CD4-positive, CD25-positive, alpha-beta regulatory T cell (primary cell): Measurements from ENCODE around the gene GDAP2. TPM values are rescaled to one million over a fixed set of nuclear protein-coding genes. Genes with fewer than 3 reads are reported as not detected.

Experiments used
- ATAC-seq, 2 donors: fragments of 150-1000 bp; cut with Tn5 transposase; one replicate each; pipeline ENCODE4 v1.10.0; 2021; ENCODE audit warnings: low read depth in 2 of 2, moderate number of reproducible peaks in 2 of 2, moderate library complexity in 1 of 2
- DNase-seq, 3 donors: peaks; one replicate each; pipeline versions ENCODE4 v3.0.0 to v3.0.0-alpha.2; 2012 to 2022; ENCODE audit warnings: mixed read lengths in 1 of 3
- H3K27ac ChIP-seq: one replicate; pipeline ENCODE4 v1.7.0; 2013; ENCODE audit warnings: mild to moderate bottlenecking, low read length; ENCODE audit not compliant: insufficient read depth, poor library complexity, severe bottlenecking
- H3K27me3 ChIP-seq: one replicate; pipeline ENCODE4 v1.7.0; 2013; ENCODE audit warnings: low read length; ENCODE audit not compliant: control insufficient read depth, insufficient read depth
- H3K36me3 ChIP-seq: one replicate; pipeline ENCODE4 v1.7.0; 2013; ENCODE audit warnings: mild to moderate bottlenecking, low read length, moderate library complexity; ENCODE audit not compliant: control insufficient read depth, insufficient read depth
- H3K4me1 ChIP-seq: 2 replicates; pipeline ENCODE4 v1.7.0; 2013; ENCODE audit warnings: mild to moderate bottlenecking, low read length; ENCODE audit not compliant: insufficient read depth, control insufficient read depth, poor library complexity, severe bottlenecking
- H3K4me3 ChIP-seq: one replicate; pipeline ENCODE4 v1.7.0; 2013; ENCODE audit warnings: low read depth, mild to moderate bottlenecking, low read length, moderate library complexity
- H3K9me3 ChIP-seq, 2 experiments: 1 replicate in 1 of 2; 2 replicates in 1 of 2; pipeline ENCODE4 v1.7.0; 2013; ENCODE audit warnings: low read length in 2 of 2, mild to moderate bottlenecking in 1 of 2, moderate library complexity in 1 of 2; ENCODE audit not compliant: control insufficient read depth in 2 of 2
- H3K27ac Mint-ChIP-seq, 3 donors: one replicate each; pipeline ENCODE4 v1.8.0; 2020 to 2022; ENCODE audit warnings: mild to moderate bottlenecking in 3 of 3, mixed read lengths in 3 of 3, moderate library complexity in 2 of 3
- H3K27me3 Mint-ChIP-seq: one replicate; pipeline ENCODE4 v1.8.0; 2022; ENCODE audit warnings: mild to moderate bottlenecking, mixed read lengths
- H3K36me3 Mint-ChIP-seq: one replicate; pipeline ENCODE4 v1.8.0; 2020; ENCODE audit warnings: mixed read lengths
- H3K4me1 Mint-ChIP-seq, 4 donors: one replicate each; pipeline ENCODE4 v1.8.0; 2020 to 2022; ENCODE audit warnings: mixed read lengths in 4 of 4, mild to moderate bottlenecking in 1 of 4
- H3K4me3 Mint-ChIP-seq, 4 donors: one replicate each; pipeline ENCODE4 v1.8.0; 2020 to 2022; ENCODE audit warnings: mild to moderate bottlenecking in 4 of 4, mixed read lengths in 4 of 4, moderate library complexity in 3 of 4
- H3K9me3 Mint-ChIP-seq, 7 donors: one replicate each; pipeline ENCODE4 v1.8.0; 2020 to 2022; ENCODE audit warnings: mixed read lengths in 7 of 7, mild to moderate bottlenecking in 3 of 7, moderate library complexity in 2 of 7
- polyA plus RNA-seq, 4 donors: library from polyadenylated mRNA; unstranded; fragments of 300-500 nt; fragmentation: Illumina TruSeq; gene quantifications; one replicate each; pipeline ENCODE4 v1.2.3, GENCODE V29; 2021
- total RNA-seq: library from RNA; stranded (reverse); gene quantifications from one replicate; pipeline ENCODE4 v1.2.3, GENCODE V29; 2022

GDAP2 gene
- total and polyA plus RNA-seq, 5 donors from 2014 or later: 9.5 to 27.9 (median 14.3) TPM

DNA sequence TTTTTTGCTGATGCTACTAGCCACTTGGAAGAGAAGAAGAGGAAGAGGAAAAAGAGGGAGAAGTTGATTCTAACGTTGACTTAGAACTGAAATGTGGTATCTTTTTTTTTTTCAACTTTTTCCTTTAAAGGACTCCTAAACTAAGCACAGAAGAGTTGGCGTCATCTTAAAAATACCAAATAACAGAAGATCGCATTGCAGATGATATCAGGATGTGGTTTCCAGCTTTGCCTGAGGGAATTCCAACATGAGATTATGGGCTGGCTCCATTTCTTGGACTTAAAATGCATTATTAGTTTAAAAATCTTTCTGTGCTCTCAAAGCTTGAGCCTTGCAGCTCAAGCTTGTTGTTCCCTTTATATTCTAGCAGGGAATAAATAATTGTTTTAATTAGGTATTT, 29.9 kb upstream of the GDAP2 start:
- no peak for ATAC-seq
- no peaks in the 10 kb centered on the region for H3K27me3 Mint-ChIP-seq
- H3K36me3 Mint-ChIP-seq: peaks cover 39% of the 10 kb centered on the region
- H3K27ac ChIP-seq: no peak overlapping the region
- no peak overlapping the region for H3K4me3 Mint-ChIP-seq
- no peak overlapping the region for H3K27ac Mint-ChIP-seq
- no peak overlapping the region for H3K4me3 ChIP-seq
- peaks cover 0 to 4% (median 0%) of the 10 kb centered on the region in 4 donors for H3K4me1 Mint-ChIP-seq
- H3K9me3 Mint-ChIP-seq: no peaks in the 10 kb centered on the region
- peaks cover 62% of the 10 kb centered on the region for H3K36me3 ChIP-seq
- H3K9me3 ChIP-seq: no peaks in the 10 kb centered on the region
- no peaks in the 10 kb centered on the region for H3K27me3 ChIP-seq
- H3K4me1 ChIP-seq: no peaks in the 10 kb centered on the region
- DNase-seq: no peak

DNA sequence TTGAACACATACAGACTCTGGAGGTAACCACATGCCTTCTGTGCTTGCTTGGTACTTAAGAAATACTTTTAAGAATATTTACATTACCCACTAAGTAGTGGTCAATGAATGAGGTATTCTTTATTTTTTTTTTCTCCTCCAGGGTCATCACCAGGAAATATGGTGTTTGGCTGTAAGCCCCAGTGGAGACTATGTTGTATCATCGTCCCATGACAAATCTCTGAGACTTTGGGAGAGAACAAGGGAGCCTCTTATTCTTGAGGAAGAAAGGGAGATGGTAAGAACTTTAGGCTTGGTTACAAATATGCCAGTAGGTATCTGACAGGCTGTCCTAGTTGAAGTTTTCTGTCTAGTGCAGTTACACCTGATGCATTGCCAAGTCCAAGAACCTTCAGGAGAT, 23.0 kb upstream of the GDAP2 start:
- H3K4me3 Mint-ChIP-seq: no peak overlapping the region
- peaks cover 0 to 4% (median 0%) of the 10 kb centered on the region in 4 donors for H3K4me1 Mint-ChIP-seq
- no peaks in the 10 kb centered on the region for H3K4me1 ChIP-seq
- no peaks in the 10 kb centered on the region for H3K27me3 ChIP-seq
- ATAC-seq: no peak
- no peaks in the 10 kb centered on the region for H3K27me3 Mint-ChIP-seq
- H3K9me3 ChIP-seq: no peaks in the 10 kb centered on the region
- no peaks in the 10 kb centered on the region for H3K9me3 Mint-ChIP-seq
- no peak overlapping the region for H3K27ac ChIP-seq
- peaks cover 52% of the 10 kb centered on the region for H3K36me3 Mint-ChIP-seq
- H3K36me3 ChIP-seq: peaks cover 94% of the 10 kb centered on the region
- no peak for DNase-seq
- H3K27ac Mint-ChIP-seq: no peak overlapping the region
- H3K4me3 ChIP-seq: no peak overlapping the region

DNA sequence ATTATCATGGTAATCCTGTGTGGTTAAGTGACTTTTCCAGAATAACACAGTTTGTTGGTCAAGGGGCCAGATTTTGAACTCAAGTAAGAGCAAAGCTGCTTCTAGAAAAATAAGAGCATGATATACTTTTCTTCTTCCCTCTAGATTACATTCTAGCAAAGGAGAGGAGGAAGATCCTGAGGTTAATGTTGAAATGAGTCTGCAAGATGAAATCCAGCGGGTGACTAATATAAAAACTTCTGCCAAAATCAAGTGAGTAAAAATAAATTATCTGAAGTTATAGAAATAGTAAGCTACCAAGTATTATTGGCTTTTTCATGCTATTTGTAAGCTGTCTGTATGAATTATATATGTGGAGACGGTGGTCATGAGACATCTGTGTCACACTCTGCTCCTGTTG, 12.9 kb upstream of the GDAP2 start:
- H3K4me1 Mint-ChIP-seq: peaks cover 0 to 7% (median 2%) of the 10 kb centered on the region in 4 donors
- H3K27me3 Mint-ChIP-seq: no peaks in the 10 kb centered on the region
- no peaks in the 10 kb centered on the region for H3K27me3 ChIP-seq
- ATAC-seq (no peak), DNase-seq (no peak)
- no peaks in the 10 kb centered on the region for H3K9me3 ChIP-seq
- H3K4me1 ChIP-seq: no peaks in the 10 kb centered on the region
- no peak overlapping the region for H3K4me3 ChIP-seq
- peaks cover 94% of the 10 kb centered on the region for H3K36me3 ChIP-seq
- H3K27ac Mint-ChIP-seq: no peak overlapping the region
- H3K4me3 Mint-ChIP-seq: no peak overlapping the region
- H3K9me3 Mint-ChIP-seq: no peaks in the 10 kb centered on the region
- peaks cover 67% of the 10 kb centered on the region for H3K36me3 Mint-ChIP-seq
- H3K27ac ChIP-seq: no peak overlapping the region

DNA sequence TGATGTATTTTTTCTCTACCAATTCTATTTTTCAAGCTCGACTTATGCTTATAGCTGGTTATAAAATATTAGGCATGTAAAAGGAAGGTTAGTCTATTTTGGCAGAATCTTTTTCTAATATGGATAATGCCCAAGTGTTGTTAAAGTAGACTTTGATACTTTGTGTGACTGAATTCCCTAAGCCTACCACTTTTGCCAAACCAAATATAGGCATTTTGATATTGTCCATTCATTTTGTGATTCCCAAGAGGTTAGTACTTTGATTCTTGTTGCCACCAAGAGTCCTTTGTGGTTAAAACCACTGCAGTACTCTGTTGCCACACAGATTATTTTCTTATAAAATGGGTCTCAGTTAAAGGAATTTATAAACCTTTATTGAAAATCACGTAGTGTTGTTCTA, 4.3 kb upstream of the GDAP2 start:
- no peaks in the 10 kb centered on the region for H3K9me3 ChIP-seq
- ATAC-seq: no peak
- DNase-seq: no peak
- Mint-ChIP-seq H3K4me3 (no peak overlapping the region), H3K4me1 (peaks cover 17 to 54% (median 34%) of the 10 kb centered on the region in 4 donors), H3K27ac (no peak overlapping the region), H3K36me3 (peaks cover 34% of the 10 kb centered on the region), H3K27me3 (no peaks in the 10 kb centered on the region), H3K9me3 (no peaks in the 10 kb centered on the region)
- no peaks in the 10 kb centered on the region for H3K27me3 ChIP-seq
- H3K4me1 ChIP-seq: peaks cover 25% of the 10 kb centered on the region
- H3K36me3 ChIP-seq: peaks cover 23% of the 10 kb centered on the region
- H3K4me3 ChIP-seq: no peak overlapping the region
- H3K27ac ChIP-seq: no peak overlapping the region

DNA sequence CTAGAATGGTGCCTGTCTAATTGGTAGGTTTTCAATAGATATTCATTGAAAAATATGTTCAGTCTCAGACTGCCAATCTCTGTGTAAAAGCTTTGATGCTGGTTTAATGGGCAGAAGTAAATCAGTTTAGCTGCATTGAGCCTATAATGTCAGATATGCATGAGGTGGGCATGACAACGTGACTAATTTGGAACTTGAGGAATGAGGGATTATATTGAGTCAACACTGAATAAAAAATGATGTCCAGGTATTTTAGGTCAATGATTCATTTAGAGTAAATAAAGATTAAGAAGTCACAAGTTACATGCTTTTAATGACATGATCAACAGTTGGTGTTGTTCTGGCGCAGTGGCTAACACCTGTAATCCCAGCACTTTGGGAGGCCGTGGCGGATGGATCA, 3.2 kb upstream of the GDAP2 start:
- peak overlapping the region in 1 of 4 donors; percentile 22 for H3K4me3 Mint-ChIP-seq
- H3K27me3 Mint-ChIP-seq: no peaks in the 10 kb centered on the region
- no peak for ATAC-seq
- Histone ChIP-seq H3K4me3 (no peak overlapping the region), H3K4me1 (peaks cover 35% of the 10 kb centered on the region), H3K9me3 (no peaks in the 10 kb centered on the region), H3K27me3 (no peaks in the 10 kb centered on the region), H3K27ac (no peak overlapping the region), H3K36me3 (peaks cover 12% of the 10 kb centered on the region)
- H3K4me1 Mint-ChIP-seq: peaks cover 22 to 63% (median 42%) of the 10 kb centered on the region in 4 donors
- no peaks in the 10 kb centered on the region for H3K9me3 Mint-ChIP-seq
- H3K27ac Mint-ChIP-seq: no peak overlapping the region
- peaks cover 22% of the 10 kb centered on the region for H3K36me3 Mint-ChIP-seq
- no peak for DNase-seq

DNA sequence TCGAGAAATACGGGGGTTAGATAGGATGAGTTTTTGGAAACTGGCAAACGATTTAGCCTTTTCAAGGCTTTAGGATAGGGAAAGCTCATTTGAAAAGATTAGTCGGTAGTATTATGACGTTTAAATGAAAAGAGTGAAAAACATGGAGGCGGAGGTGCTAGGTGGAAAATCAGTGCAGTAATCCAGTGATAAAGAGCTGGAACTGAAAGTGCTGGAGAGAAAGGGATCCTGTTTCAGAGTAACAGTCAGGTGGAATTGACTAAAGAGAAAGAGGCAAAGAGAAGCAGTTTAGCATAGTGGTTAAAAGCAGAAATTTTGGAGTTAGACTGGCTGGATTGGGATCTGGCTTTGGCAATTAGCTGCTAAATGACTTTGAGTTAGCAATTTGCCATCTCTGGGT, 1.1 kb upstream of the GDAP2 start:
- Histone ChIP-seq H3K27me3 (no peaks in the 10 kb centered on the region), H3K27ac (peak overlapping the region; percentile 94), H3K4me1 (peaks cover 35% of the 10 kb centered on the region), H3K9me3 (no peaks in the 10 kb centered on the region), H3K36me3 (peaks cover 8% of the 10 kb centered on the region), H3K4me3 (peak overlapping the region; percentile 95)
- peaks cover 27 to 83% (median 59%) of the 10 kb centered on the region in 4 donors for H3K4me1 Mint-ChIP-seq
- peak overlapping the region; percentile 96 to 99 (median 99) for H3K4me3 Mint-ChIP-seq
- DNase-seq (no peak), ATAC-seq (no peak)
- peaks cover 19% of the 10 kb centered on the region for H3K36me3 Mint-ChIP-seq
- no peaks in the 10 kb centered on the region for H3K27me3 Mint-ChIP-seq
- H3K27ac Mint-ChIP-seq: peak overlapping the region; percentile 87 to 98 (median 96)
- H3K9me3 Mint-ChIP-seq: no peaks in the 10 kb centered on the region

DNA sequence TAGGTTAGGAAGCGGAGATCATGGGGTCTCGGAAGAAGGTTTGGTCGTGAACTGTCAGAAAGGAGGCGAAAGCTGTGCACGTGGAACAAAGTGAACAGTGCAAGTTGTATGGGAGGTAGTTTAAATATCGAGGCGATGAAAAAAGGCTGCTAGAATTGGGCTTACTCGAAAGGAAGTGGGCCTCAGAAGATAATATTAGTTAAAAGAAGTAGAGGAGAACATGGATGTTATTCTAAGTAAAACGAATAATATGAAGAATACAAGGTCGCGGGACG, 689 bp upstream of the GDAP2 start:
- no peaks in the 10 kb centered on the region for H3K9me3 Mint-ChIP-seq
- Histone ChIP-seq H3K27ac (peak overlapping the region; percentile 94), H3K4me1 (peaks cover 35% of the 10 kb centered on the region), H3K9me3 (no peaks in the 10 kb centered on the region), H3K27me3 (no peaks in the 10 kb centered on the region), H3K4me3 (peak overlapping the region; percentile 95), H3K36me3 (peaks cover 8% of the 10 kb centered on the region)
- peak overlapping the region; percentile 96 to 99 (median 99) for H3K4me3 Mint-ChIP-seq
- DNase-seq: peak in 1 of 3 donors; percentile 45
- peaks cover 19% of the 10 kb centered on the region for H3K36me3 Mint-ChIP-seq
- peaks cover 27 to 83% (median 59%) of the 10 kb centered on the region in 4 donors for H3K4me1 Mint-ChIP-seq
- H3K27me3 Mint-ChIP-seq: no peaks in the 10 kb centered on the region
- H3K27ac Mint-ChIP-seq: peak overlapping the region; percentile 87 to 98 (median 96)
- no peak for ATAC-seq

DNA sequence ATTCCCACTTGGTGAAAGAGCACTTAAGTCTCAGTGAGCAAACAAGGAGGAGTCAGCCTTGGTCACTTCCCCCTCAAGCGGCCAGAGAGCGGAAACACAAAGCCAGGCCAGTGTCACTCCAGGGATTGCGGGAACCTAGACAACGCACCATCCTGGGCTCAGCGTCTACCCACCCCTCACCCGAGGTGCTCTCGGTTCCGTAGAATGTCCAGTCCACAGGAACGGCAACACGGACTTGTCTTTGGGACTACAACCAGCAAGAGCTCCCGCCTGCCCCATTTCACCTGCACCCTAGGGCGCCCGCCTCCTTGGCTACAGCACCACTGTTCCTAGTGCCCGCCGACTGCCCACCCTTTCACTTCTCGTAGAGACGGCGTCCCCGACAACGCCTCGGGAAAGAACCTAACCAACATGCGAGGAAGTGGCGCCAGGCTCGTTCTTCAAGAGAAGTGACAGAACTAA, 509 bp downstream of the GDAP2 start:
- Histone ChIP-seq H3K9me3 (no peaks in the 10 kb centered on the region), H3K27ac (peak overlapping the region; percentile 94), H3K36me3 (peaks cover 3% of the 10 kb centered on the region), H3K27me3 (no peaks in the 10 kb centered on the region), H3K4me3 (peak overlapping the region; percentile 95), H3K4me1 (peaks cover 35% of the 10 kb centered on the region)
- H3K36me3 Mint-ChIP-seq: peaks cover 18% of the 10 kb centered on the region
- H3K27me3 Mint-ChIP-seq: no peaks in the 10 kb centered on the region
- peak overlapping the region; percentile 87 to 98 (median 96) for H3K27ac Mint-ChIP-seq
- H3K4me3 Mint-ChIP-seq: peak overlapping the region; percentile 96 to 99 (median 99)
- peak in 2 of 3 donors; percentile 26 to 52 for DNase-seq
- H3K4me1 Mint-ChIP-seq: peaks cover 21 to 82% (median 59%) of the 10 kb centered on the region in 4 donors
- ATAC-seq: peak; percentile 7
- no peaks in the 10 kb centered on the region for H3K9me3 Mint-ChIP-seq
